22Rv1 (cell line): ENCODE results near the gene DISC1.
"Not testable (repeated sequence)": the region's sequence is repeated elsewhere in the genome, so short reads cannot be mapped to it uniquely, and the experiment has no call there.

Experiments used
- H3K27ac ChIP-seq: fragments of 450-650 bp; 2 replicates; pipeline ENCODE4 v1.5.1; 2017
- CTCF ChIP-seq: fragments of 450-650 bp; IDR thresholded peaks from 2 replicates; pipeline ENCODE4 v1.5.1; 2017; ENCODE audit warnings: mild to moderate bottlenecking
- ZFX ChIP-seq: fragments of 450-650 bp; IDR thresholded peaks from 2 replicates; pipeline ENCODE4 v1.6.1; 2017; ENCODE audit warnings: antibody characterized with exemption, borderline replicate concordance

DISC1 gene

GRCh38 chr1:231774719-231775335 is 148.2 kb downstream of the DISC1 start:
- no peak overlapping the region for H3K27ac ChIP-seq
- TF ChIP-seq CTCF = no peak
- TF ChIP-seq ZFX = no peak

GRCh38 chr1:231776010-231776756 is 149.6 kb downstream of the DISC1 start:
- TF ChIP-seq ZFX = no peak
- no peak for TF ChIP-seq CTCF

GRCh38 chr1:231776757-231777062 is 150.1 kb downstream of the DISC1 start:
- TF ChIP-seq ZFX (no peak), CTCF (no peak)
- H3K27ac ChIP-seq = no peak overlapping the region

More at GRCh38 chr1:231776010-231776756, 149.6 kb downstream of the DISC1 start:
- H3K27ac ChIP-seq = no peak overlapping the region

GRCh38 chr1:231778009-231778719 is 151.6 kb downstream of the DISC1 start:
- H3K27ac ChIP-seq = peak overlapping the region; percentile 54
- TF ChIP-seq CTCF = no peak
- no peak for TF ChIP-seq ZFX

DNA sequence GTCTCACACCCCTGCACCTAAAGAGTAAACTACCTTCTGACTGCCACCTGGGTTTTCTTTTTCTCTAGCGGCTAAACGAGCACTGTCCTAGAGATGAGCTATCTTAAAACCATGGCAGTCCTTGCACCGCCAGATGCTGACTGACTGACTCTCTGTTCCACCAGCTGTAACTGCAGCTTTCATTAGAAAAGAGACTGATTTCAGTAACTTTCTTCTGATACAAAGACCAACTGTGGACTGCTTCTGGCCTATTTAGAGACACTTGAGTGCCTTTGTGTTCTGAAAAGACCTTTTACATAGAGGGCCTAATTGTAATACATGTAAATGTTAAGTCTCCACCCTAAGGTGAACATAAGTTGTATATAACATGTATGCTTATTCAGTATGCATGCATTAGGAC is 152.5 kb downstream of the DISC1 start:
- TF ChIP-seq CTCF = no peak
- no peak for TF ChIP-seq ZFX
- no peak overlapping the region for H3K27ac ChIP-seq

- no peak overlapping the region for H3K27ac ChIP-seq
- TF ChIP-seq CTCF (no peak), ZFX (no peak)
These were observed 155.3 kb downstream of the DISC1 start for GRCh38 chr1:231781892-231782291.

- not testable (repeated sequence) for H3K27ac ChIP-seq
These were observed 158.5 kb downstream of the DISC1 start for GRCh38 chr1:231785073-231785472.
